Type B pancreatic cell (in vitro differentiated cells): ENCODE measurements around the gene TUBE1. TPM values are rescaled to one million over a fixed set of nuclear protein-coding genes. Genes with fewer than 3 reads are reported as not detected.

Source experiments
- DNase-seq: peaks from one replicate; pipeline ENCODE4 v3.0.0; 2021; ENCODE audit warnings: mixed read lengths; ENCODE audit not compliant: unreplicated experiment; ENCODE audit errors: extremely low spot score
- H3K27ac Mint-ChIP-seq: 2 replicates; pipeline ENCODE4 v1.8.0; 2021; ENCODE audit warnings: mild to moderate bottlenecking, mixed read lengths
- H3K27me3 Mint-ChIP-seq: 2 replicates; pipeline ENCODE4 v1.8.0; 2021; ENCODE audit warnings: mixed read lengths
- H3K36me3 Mint-ChIP-seq: 2 replicates; pipeline ENCODE4 v1.8.0; 2021; ENCODE audit warnings: mixed read lengths
- H3K4me1 Mint-ChIP-seq: one replicate; pipeline ENCODE4 v1.8.0; 2021; ENCODE audit warnings: mixed read lengths; ENCODE audit not compliant: unreplicated experiment
- H3K4me3 Mint-ChIP-seq: 2 replicates; pipeline ENCODE4 v1.8.0; 2021; ENCODE audit warnings: mild to moderate bottlenecking, mixed read lengths
- H3K9me3 Mint-ChIP-seq: 2 replicates; pipeline ENCODE4 v1.8.0; 2021; ENCODE audit warnings: mixed read lengths
- CTCF ChIP-seq: fragments of 200-600 bp; sonication (generic); conservative IDR thresholded peaks from 2 replicates; pipeline ENCODE4 v1.5.0; 2021; ENCODE audit warnings: antibody characterized with exemption, mild to moderate bottlenecking
- total RNA-seq: library from RNA; stranded (reverse); gene quantifications from 2 replicates; pipeline ENCODE4 v1.2.1, GENCODE V29; 2021; ENCODE audit warnings: low replicate concordance

Gene TUBE1
- total RNA-seq, 1 donor from 2014 or later, result 28.7 TPM

- H3K27ac Mint-ChIP-seq, result no peak overlapping the region
Observed at GRCh38 chr6:112039431-112039770, 47.9 kb downstream of the TUBE1 start.

GRCh38 chr6:112038756-112039430 lies 48.4 kb downstream of the TUBE1 start:
- DNase-seq, result no peak
- H3K4me3 Mint-ChIP-seq, result no peak overlapping the region
- H3K4me1 Mint-ChIP-seq, result peaks cover 13% of the 10 kb centered on the region
- no peak overlapping the region for H3K27ac Mint-ChIP-seq
- H3K27me3 Mint-ChIP-seq, result peaks cover 3% of the 10 kb centered on the region
- H3K9me3 Mint-ChIP-seq, result no peaks in the 10 kb centered on the region
- no peak for TF ChIP-seq CTCF
- no peaks in the 10 kb centered on the region for H3K36me3 Mint-ChIP-seq

More at GRCh38 chr6:112039431-112039770, 47.9 kb downstream of the TUBE1 start:
- H3K4me1 Mint-ChIP-seq, result peaks cover 16% of the 10 kb centered on the region
- no peak for TF ChIP-seq CTCF
- no peak overlapping the region for H3K4me3 Mint-ChIP-seq
- H3K9me3 Mint-ChIP-seq, result no peaks in the 10 kb centered on the region
- no peaks in the 10 kb centered on the region for H3K36me3 Mint-ChIP-seq
- DNase-seq, result no peak
- no peaks in the 10 kb centered on the region for H3K27me3 Mint-ChIP-seq

GRCh38 chr6:112038268-112038667 lies 49.0 kb downstream of the TUBE1 start:
- Mint-ChIP-seq H3K9me3 (no peaks in the 10 kb centered on the region), H3K27me3 (peaks cover 4% of the 10 kb centered on the region), H3K4me3 (no peak overlapping the region), H3K36me3 (no peaks in the 10 kb centered on the region), H3K4me1 (peaks cover 10% of the 10 kb centered on the region), H3K27ac (no peak overlapping the region)
- DNase-seq, result no peak
- TF ChIP-seq CTCF, result no peak

GRCh38 chr6:112037783-112038216 lies 49.5 kb downstream of the TUBE1 start:
- Mint-ChIP-seq H3K27me3 (peaks cover 4% of the 10 kb centered on the region), H3K4me1 (peaks cover 8% of the 10 kb centered on the region), H3K36me3 (no peaks in the 10 kb centered on the region), H3K9me3 (no peaks in the 10 kb centered on the region), H3K27ac (no peak overlapping the region), H3K4me3 (no peak overlapping the region)
- DNase-seq, result no peak
- no peak for TF ChIP-seq CTCF

- peaks cover 4% of the 10 kb centered on the region for H3K27me3 Mint-ChIP-seq
- H3K4me1 Mint-ChIP-seq, result no peaks in the 10 kb centered on the region
- H3K9me3 Mint-ChIP-seq, result no peaks in the 10 kb centered on the region
Observed at GRCh38 chr6:112036088-112036637, 51.1 kb downstream of the TUBE1 start.

More at GRCh38 chr6:112036088-112036637, 51.1 kb downstream of the TUBE1 start:
- Mint-ChIP-seq H3K4me3 (no peak overlapping the region), H3K36me3 (no peaks in the 10 kb centered on the region), H3K27ac (no peak overlapping the region)
- no peak for TF ChIP-seq CTCF
- no peak for DNase-seq
